A549 treated with CORT108297 at 1 μM for 4 hours (cell line): Measurements from ENCODE around the gene GPLD1. TPM values are rescaled to one million over a fixed set of nuclear protein-coding genes. Genes with fewer than 3 reads are reported as not detected.

Experiments used
- total RNA-seq: library from RNA; stranded (reverse); fragments of 200-300 nt; extraction: Qiagen RNA extraction; gene quantifications from 5 replicates; pipeline ENCODE4 v1.2.3, GENCODE V29; 2022

Gene GPLD1
- total RNA-seq: 0.66 to 1.3 TPM (median 1.1 TPM) in 5 replicates

GRCh38 chr6:24489470-24489869 is at the start of gene GPLD1:
GPLD1 (minus strand) TSS chr6:24489578; CDS start chr6:24489511, 67 bp downstream.

GRCh38 chr6:24494821-24495795 is 5.7 kb upstream of the GPLD1 start, which contains the start of gene ALDH5A1:
ALDH5A1 (plus strand) TSS chr6:24494969; CDS start chr6:24494997, 28 bp downstream.

GRCh38 chr6:24402697-24403500 is 86.5 kb downstream of the GPLD1 start, which contains the start of gene MRS2:
MRS2 (plus strand) TSS chr6:24402936; CDS start chr6:24403047, 111 bp downstream.

Other genes starting within 250 kb of the GPLD1 start
- 2.8 to 3.5 TPM (median 3.2 TPM) in 5 replicates for gene DCDC2, start 131.5 kb downstream of the GPLD1 start, total RNA-seq
- gene MRS2, start 86.6 kb downstream of the GPLD1 start, total RNA-seq: 20.1 to 22.3 TPM (median 20.6 TPM) in 5 replicates
- 6.4 to 8.2 TPM (median 7.4 TPM) in 5 replicates for gene ALDH5A1, start 5.4 kb upstream of the GPLD1 start, total RNA-seq
- 2.5 to 3.0 TPM (median 2.7 TPM) in 5 replicates for gene KIAA0319, start 156.6 kb upstream of the GPLD1 start, total RNA-seq
- gene TDP2, start 177.3 kb upstream of the GPLD1 start, total RNA-seq: 37.2 to 44.2 TPM (median 39.5 TPM) in 5 replicates
- 15.6 to 27.3 TPM (median 25.3 TPM) in 5 replicates for gene ACOT13, start 177.5 kb upstream of the GPLD1 start, total RNA-seq
- gene C6orf62, start 229.6 kb upstream of the GPLD1 start, total RNA-seq: 47.0 to 67.5 TPM (median 53.3 TPM) in 5 replicates